ENCODE data around the gene PELI2.

PELI2 gene

DNA sequence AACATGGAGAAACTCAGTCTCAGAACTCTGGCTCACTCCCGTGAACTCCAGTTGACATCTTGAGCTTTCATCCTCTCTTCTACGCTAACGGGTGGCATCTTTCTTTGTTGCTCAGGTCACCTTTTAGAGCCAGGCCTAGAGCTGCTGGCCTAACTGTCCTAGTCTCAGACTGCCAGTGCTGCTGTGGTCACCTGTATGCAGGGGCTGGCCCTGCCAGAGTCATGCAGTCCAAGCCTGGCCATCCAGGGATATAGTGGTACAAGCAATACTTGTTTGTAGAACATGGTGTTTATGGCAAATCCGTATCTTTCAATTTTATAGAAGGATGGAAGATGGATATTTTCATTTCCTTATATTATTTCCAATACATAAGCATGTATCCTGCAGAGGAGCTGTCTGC is 117.2 kb downstream of the PELI2 start:
- Histone ChIP-seq H3K27me3 (ENCODE audit: control insufficient read depth in 1 of 2, insufficient read depth in 2 of 2, low read length in 2 of 2) (no peaks in the 10 kb centered on the region), H3K4me1 (ENCODE audit: control insufficient read depth in 1 of 2, insufficient read depth in 2 of 2, low read length in 2 of 2) (no peaks in the 10 kb centered on the region), H3K4me3 (ENCODE audit: low read depth in 1 of 2, low read length in 2 of 2) (no peak overlapping the region), H3K27ac (ENCODE audit: low read depth, low read length) (no peak overlapping the region), H3K9ac (ENCODE audit: low read depth in 1 of 2, low read length in 2 of 2) (no peak overlapping the region), H3K9me3 (ENCODE audit: control insufficient read depth in 1 of 2, low read length in 2 of 2) (no peaks in the 10 kb centered on the region), H3K36me3 (ENCODE audit: control insufficient read depth in 1 of 2, insufficient read depth in 2 of 2, low read length in 2 of 2) (no peaks in the 10 kb centered on the region)

DNA sequence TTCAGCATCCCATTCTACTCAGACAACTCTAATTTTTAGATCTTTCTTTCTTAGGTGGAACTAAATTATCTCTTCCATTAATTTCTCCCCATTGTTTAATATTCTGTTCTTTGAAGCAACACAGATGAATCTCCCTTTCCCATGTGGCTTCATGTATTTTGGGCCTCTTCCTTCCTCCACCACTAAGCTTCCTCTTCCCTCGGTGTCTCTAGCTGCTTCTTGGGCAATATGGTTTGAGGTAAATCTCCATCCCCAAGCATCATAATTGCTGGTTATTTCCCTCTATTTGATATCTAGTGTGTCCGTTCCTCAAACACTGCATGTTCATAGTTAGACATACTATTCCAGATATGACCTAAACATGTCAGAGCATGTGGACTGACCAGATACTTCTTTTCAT is 119.2 kb downstream of the PELI2 start:
- Histone ChIP-seq H3K4me1 (ENCODE audit: control insufficient read depth in 1 of 2, insufficient read depth in 2 of 2, low read length in 2 of 2) (no peaks in the 10 kb centered on the region), H3K27ac (ENCODE audit: low read depth, low read length) (no peak overlapping the region), H3K9ac (ENCODE audit: low read depth in 1 of 2, low read length in 2 of 2) (no peak overlapping the region), H3K27me3 (ENCODE audit: control insufficient read depth in 1 of 2, insufficient read depth in 2 of 2, low read length in 2 of 2) (no peaks in the 10 kb centered on the region), H3K36me3 (ENCODE audit: control insufficient read depth in 1 of 2, insufficient read depth in 2 of 2, low read length in 2 of 2) (no peaks in the 10 kb centered on the region), H3K9me3 (ENCODE audit: control insufficient read depth in 1 of 2, low read length in 2 of 2) (no peaks in the 10 kb centered on the region), H3K4me3 (ENCODE audit: low read depth in 1 of 2, low read length in 2 of 2) (no peak overlapping the region)

DNA sequence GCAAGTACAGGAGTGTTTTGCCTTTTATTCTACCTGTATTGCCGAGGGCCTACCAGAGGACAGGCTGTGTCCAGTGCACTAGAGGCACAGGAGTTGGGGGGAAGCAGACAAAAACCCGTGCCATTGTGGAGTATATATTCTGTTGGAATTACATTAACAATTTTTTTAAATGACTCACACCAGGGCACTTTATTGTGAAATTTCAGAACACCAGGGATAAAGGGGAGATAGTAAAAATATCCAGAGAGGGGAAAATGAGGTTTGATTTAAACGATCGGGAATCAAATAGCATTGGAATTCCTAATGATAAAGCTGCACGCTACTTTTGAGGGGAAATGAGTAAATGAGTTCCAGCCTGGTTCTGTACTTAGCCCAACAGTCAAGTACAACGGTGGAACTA is 123.2 kb downstream of the PELI2 start:
- Histone ChIP-seq H3K9ac (ENCODE audit: low read depth in 1 of 2, low read length in 2 of 2) (no peak overlapping the region), H3K36me3 (ENCODE audit: control insufficient read depth in 1 of 2, insufficient read depth in 2 of 2, low read length in 2 of 2) (no peaks in the 10 kb centered on the region), H3K4me3 (ENCODE audit: low read depth in 1 of 2, low read length in 2 of 2) (no peak overlapping the region), H3K27me3 (ENCODE audit: control insufficient read depth in 1 of 2, insufficient read depth in 2 of 2, low read length in 2 of 2) (no peaks in the 10 kb centered on the region), H3K4me1 (ENCODE audit: control insufficient read depth in 1 of 2, insufficient read depth in 2 of 2, low read length in 2 of 2) (no peaks in the 10 kb centered on the region), H3K27ac (ENCODE audit: low read depth, low read length) (no peak overlapping the region), H3K9me3 (ENCODE audit: control insufficient read depth in 1 of 2, low read length in 2 of 2) (no peaks in the 10 kb centered on the region)

DNA sequence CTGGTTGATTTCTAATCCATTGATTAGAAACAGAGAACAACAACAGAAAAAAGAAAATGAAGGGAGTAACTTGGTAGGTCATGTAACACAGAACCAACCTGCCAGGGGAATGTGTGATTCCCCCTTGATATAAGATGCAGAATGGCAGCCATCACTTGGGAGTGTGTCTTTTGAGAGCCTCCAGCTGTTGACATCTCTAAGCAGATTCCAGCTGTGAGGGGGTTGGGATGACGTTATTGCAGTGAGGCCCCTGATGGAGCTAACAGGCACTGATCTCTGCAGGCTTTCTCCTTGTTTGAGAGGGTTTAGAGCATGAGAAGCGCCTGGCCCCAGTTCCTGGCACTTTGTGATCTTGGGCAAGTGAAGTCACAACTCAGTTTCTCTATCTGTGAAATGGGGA is 124.9 kb downstream of the PELI2 start:
- H3K27me3 ChIP-seq (ENCODE audit: control insufficient read depth in 1 of 2, insufficient read depth in 2 of 2, low read length in 2 of 2), result no peaks in the 10 kb centered on the region
- H3K4me3 ChIP-seq (ENCODE audit: low read depth in 1 of 2, low read length in 2 of 2), result no peak overlapping the region
- H3K9me3 ChIP-seq (ENCODE audit: control insufficient read depth in 1 of 2, low read length in 2 of 2), result no peaks in the 10 kb centered on the region
- H3K4me1 ChIP-seq (ENCODE audit: control insufficient read depth in 1 of 2, insufficient read depth in 2 of 2, low read length in 2 of 2), result no peaks in the 10 kb centered on the region
- H3K27ac ChIP-seq (ENCODE audit: low read depth, low read length), result no peak overlapping the region
- no peak overlapping the region for H3K9ac ChIP-seq (ENCODE audit: low read depth in 1 of 2, low read length in 2 of 2)
- no peaks in the 10 kb centered on the region for H3K36me3 ChIP-seq (ENCODE audit: control insufficient read depth in 1 of 2, insufficient read depth in 2 of 2, low read length in 2 of 2)

DNA sequence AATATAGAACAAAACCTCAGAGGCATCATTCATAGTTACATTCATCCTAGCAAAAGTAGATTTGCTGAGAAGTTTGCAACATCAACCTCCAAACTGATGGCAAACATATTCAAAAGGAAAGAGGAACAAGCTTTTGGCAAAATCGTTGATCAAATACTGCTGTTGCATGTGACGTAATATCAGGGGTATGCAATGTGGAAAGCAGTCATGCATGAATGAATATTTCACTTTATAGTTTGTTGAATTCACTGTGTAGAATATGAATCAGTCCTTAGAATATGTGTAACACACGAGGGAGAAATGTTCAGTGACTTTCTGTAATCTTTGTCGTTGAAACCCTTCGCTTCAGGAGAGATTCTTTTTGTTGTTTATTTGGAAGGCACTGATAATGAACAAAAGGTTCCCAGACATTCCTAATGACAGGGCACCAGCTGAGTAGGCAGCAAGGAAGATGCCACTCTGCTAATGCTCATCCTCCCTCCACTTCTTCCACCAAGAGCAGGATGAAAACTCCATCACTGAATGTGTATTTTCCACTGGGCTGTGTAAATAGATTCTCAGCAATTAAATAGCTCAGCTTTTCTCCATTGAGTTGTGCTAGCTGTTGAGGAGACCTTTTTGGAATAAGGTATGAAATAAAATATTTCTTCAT is 126.1 kb downstream of the PELI2 start:
- H3K27me3 ChIP-seq (ENCODE audit: control insufficient read depth in 1 of 2, insufficient read depth in 2 of 2, low read length in 2 of 2), result no peaks in the 10 kb centered on the region
- H3K27ac ChIP-seq (ENCODE audit: low read depth, low read length), result no peak overlapping the region
- no peaks in the 10 kb centered on the region for H3K36me3 ChIP-seq (ENCODE audit: control insufficient read depth in 1 of 2, insufficient read depth in 2 of 2, low read length in 2 of 2)
- H3K9me3 ChIP-seq (ENCODE audit: control insufficient read depth in 1 of 2, low read length in 2 of 2), result no peaks in the 10 kb centered on the region
- no peaks in the 10 kb centered on the region for H3K4me1 ChIP-seq (ENCODE audit: control insufficient read depth in 1 of 2, insufficient read depth in 2 of 2, low read length in 2 of 2)
- H3K9ac ChIP-seq (ENCODE audit: low read depth in 1 of 2, low read length in 2 of 2), result no peak overlapping the region
- no peak overlapping the region for H3K4me3 ChIP-seq (ENCODE audit: low read depth in 1 of 2, low read length in 2 of 2)

DNA sequence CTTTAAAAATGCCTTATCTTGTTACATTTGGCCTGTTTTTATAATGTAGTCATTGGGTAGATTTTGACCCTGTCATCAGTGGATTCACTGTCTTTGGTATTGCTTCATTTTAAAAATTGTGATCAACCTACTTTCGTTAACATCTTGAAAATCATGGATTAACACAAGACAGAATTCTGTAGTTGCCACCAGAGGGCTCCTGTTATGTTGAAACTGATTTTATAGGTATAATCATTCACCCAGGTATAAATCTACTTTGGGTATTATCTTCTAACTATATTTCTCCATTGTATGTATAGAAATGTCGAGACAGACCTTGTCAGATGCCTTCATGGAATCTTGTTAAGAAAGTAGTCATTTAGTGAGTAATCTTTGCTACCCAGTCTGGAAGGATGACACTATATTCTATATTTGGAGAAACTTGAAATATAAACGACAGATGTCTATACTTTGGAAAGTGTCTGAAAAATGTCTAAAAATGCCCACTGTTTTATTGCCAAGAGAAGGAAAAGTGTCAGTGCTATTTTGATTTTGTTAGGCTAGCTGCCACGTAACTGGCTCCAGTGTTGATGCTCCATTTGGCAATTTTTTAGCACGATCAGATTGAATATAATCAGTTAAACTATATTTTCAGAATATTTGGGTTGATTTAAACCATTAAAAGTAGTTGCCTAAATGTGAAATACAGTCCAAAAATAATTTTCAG is 129.4 kb downstream of the PELI2 start:
- no peaks in the 10 kb centered on the region for H3K9me3 ChIP-seq (ENCODE audit: control insufficient read depth in 1 of 2, low read length in 2 of 2)
- H3K36me3 ChIP-seq (ENCODE audit: control insufficient read depth in 1 of 2, insufficient read depth in 2 of 2, low read length in 2 of 2), result no peaks in the 10 kb centered on the region
- no peak overlapping the region for H3K27ac ChIP-seq (ENCODE audit: low read depth, low read length)
- no peaks in the 10 kb centered on the region for H3K4me1 ChIP-seq (ENCODE audit: control insufficient read depth in 1 of 2, insufficient read depth in 2 of 2, low read length in 2 of 2)
- H3K27me3 ChIP-seq (ENCODE audit: control insufficient read depth in 1 of 2, insufficient read depth in 2 of 2, low read length in 2 of 2), result no peaks in the 10 kb centered on the region
- H3K9ac ChIP-seq (ENCODE audit: low read depth in 1 of 2, low read length in 2 of 2), result no peak overlapping the region
- H3K4me3 ChIP-seq (ENCODE audit: low read depth in 1 of 2, low read length in 2 of 2), result no peak overlapping the region

DNA sequence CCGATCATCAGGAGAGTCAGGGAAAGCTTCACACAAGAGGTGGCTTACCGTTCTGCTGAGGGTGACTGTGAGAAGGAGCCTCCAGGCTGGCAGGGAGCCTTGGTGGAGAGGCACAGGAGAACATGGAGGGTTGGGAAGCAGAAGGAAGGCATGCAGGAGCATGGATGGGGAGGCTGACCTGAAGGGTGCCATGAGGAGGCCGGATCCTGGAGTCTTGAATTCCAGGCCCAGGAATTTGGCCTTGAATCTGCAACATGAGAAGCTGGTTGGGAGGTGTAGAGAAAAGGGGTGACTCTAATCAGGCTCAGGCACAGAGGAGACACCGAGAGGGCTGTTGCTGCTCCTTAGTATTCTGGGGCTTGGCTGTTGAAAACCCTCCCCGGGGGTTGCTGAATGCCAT is 130.2 kb downstream of the PELI2 start:
- Histone ChIP-seq H3K4me3 (ENCODE audit: low read depth in 1 of 2, low read length in 2 of 2) (no peak overlapping the region), H3K9me3 (ENCODE audit: control insufficient read depth in 1 of 2, low read length in 2 of 2) (no peaks in the 10 kb centered on the region), H3K9ac (ENCODE audit: low read depth in 1 of 2, low read length in 2 of 2) (no peak overlapping the region), H3K36me3 (ENCODE audit: control insufficient read depth in 1 of 2, insufficient read depth in 2 of 2, low read length in 2 of 2) (no peaks in the 10 kb centered on the region), H3K4me1 (ENCODE audit: control insufficient read depth in 1 of 2, insufficient read depth in 2 of 2, low read length in 2 of 2) (no peaks in the 10 kb centered on the region), H3K27ac (ENCODE audit: low read depth, low read length) (no peak overlapping the region), H3K27me3 (ENCODE audit: control insufficient read depth in 1 of 2, insufficient read depth in 2 of 2, low read length in 2 of 2) (no peaks in the 10 kb centered on the region)

DNA sequence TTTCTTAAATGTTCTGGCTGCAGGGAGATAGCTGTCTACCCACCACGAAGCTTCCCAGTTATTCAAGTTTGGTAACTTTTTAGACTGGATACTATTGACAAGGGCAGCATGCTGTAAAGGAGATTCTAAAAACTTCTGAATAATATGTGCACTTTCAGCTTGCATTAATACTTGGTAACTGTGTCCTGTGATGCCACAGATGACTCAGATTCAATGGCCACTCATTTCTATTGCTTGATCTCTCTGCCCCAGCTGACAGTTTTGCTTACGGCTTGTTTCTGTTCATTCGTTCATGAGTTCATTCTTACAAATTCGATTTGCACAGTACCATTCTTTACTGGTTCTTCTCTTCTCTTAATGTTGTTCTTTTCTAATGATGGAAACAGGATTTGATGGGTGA is 142.8 kb downstream of the PELI2 start:
- no peaks in the 10 kb centered on the region for H3K36me3 ChIP-seq (ENCODE audit: control insufficient read depth in 1 of 2, insufficient read depth in 2 of 2, low read length in 2 of 2)

DNA sequence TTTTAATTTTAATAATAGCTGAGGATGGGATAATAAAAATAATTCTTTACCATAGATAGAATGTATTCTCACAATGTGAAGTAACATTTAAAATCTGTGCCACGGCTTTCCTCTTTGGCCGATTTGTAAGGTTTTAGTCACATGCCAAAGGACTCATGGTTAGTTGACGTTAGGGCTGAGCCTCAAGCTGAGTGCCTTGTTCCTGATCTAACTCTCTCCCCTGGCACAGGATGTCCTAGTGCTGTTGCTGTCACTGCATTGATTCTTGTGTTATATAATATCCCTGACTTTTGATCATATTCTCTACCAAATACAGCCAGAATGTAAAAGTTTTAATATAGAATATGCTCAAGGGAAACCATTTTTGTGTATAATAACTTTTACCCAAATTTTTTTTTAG is 144.3 kb downstream of the PELI2 start:
- Histone ChIP-seq H3K27me3 (ENCODE audit: control insufficient read depth in 1 of 2, insufficient read depth in 2 of 2, low read length in 2 of 2) (no peaks in the 10 kb centered on the region), H3K27ac (ENCODE audit: low read depth, low read length) (no peak overlapping the region), H3K4me3 (ENCODE audit: low read depth in 1 of 2, low read length in 2 of 2) (no peak overlapping the region), H3K4me1 (ENCODE audit: control insufficient read depth in 1 of 2, insufficient read depth in 2 of 2, low read length in 2 of 2) (no peaks in the 10 kb centered on the region), H3K9ac (ENCODE audit: low read depth in 1 of 2, low read length in 2 of 2) (no peak overlapping the region), H3K9me3 (ENCODE audit: control insufficient read depth in 1 of 2, low read length in 2 of 2) (peaks cover 0 to 2% of the 10 kb centered on the region in 2 donors), H3K36me3 (ENCODE audit: control insufficient read depth in 1 of 2, insufficient read depth in 2 of 2, low read length in 2 of 2) (no peaks in the 10 kb centered on the region)

More for the DNA sequence above, 142.8 kb downstream of the PELI2 start:
- H3K4me3 ChIP-seq (ENCODE audit: low read depth in 1 of 2, low read length in 2 of 2), result no peak overlapping the region
- H3K4me1 ChIP-seq (ENCODE audit: control insufficient read depth in 1 of 2, insufficient read depth in 2 of 2, low read length in 2 of 2), result no peaks in the 10 kb centered on the region
- no peaks in the 10 kb centered on the region for H3K27me3 ChIP-seq (ENCODE audit: control insufficient read depth in 1 of 2, insufficient read depth in 2 of 2, low read length in 2 of 2)
- peaks cover 0 to 3% of the 10 kb centered on the region in 2 donors for H3K9me3 ChIP-seq (ENCODE audit: control insufficient read depth in 1 of 2, low read length in 2 of 2)
- no peak overlapping the region for H3K27ac ChIP-seq (ENCODE audit: low read depth, low read length)
- no peak overlapping the region for H3K9ac ChIP-seq (ENCODE audit: low read depth in 1 of 2, low read length in 2 of 2)

DNA sequence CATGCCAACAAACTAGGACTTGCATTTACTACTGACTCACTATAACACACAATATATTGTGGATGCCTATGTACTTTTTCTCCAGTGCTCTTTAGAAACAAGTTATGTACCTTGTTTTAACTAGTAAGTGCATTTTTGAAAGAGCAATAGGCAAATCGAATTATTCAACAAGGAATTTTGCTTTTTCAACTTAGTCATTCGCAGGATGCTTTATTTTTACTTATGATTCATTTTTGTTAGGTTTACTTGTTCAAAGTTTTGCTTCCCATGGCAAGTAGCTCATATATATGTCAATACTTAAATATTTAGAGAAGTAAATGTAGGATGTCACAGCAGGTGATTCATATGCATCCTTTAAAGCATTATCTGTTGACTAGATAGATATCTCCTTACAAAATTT is 149.8 kb downstream of the PELI2 start:
- H3K4me1 ChIP-seq (ENCODE audit: control insufficient read depth in 1 of 2, insufficient read depth in 2 of 2, low read length in 2 of 2), result peaks cover 8 to 11% of the 10 kb centered on the region in 2 donors
- H3K27me3 ChIP-seq (ENCODE audit: control insufficient read depth in 1 of 2, insufficient read depth in 2 of 2, low read length in 2 of 2), result no peaks in the 10 kb centered on the region
- no peaks in the 10 kb centered on the region for H3K9me3 ChIP-seq (ENCODE audit: control insufficient read depth in 1 of 2, low read length in 2 of 2)
- H3K36me3 ChIP-seq (ENCODE audit: control insufficient read depth in 1 of 2, insufficient read depth in 2 of 2, low read length in 2 of 2), result no peaks in the 10 kb centered on the region
- no peak overlapping the region for H3K9ac ChIP-seq (ENCODE audit: low read depth in 1 of 2, low read length in 2 of 2)
- H3K27ac ChIP-seq (ENCODE audit: low read depth, low read length), result no peak overlapping the region
- no peak overlapping the region for H3K4me3 ChIP-seq (ENCODE audit: low read depth in 1 of 2, low read length in 2 of 2)

All from duodenal mucosa (tissue), 2 donors.